HepG2 (cell line): ENCODE data around the gene ACTR1A. TPM values are rescaled to one million over a fixed set of nuclear protein-coding genes. Genes with fewer than 3 reads are reported as not detected.

Experiments used
- ATAC-seq: fragments of 200-7000 bp; cut with Tn5 transposase; 3 replicates; pipeline ENCODE4 v1.9.1; 2020; ENCODE audit warnings: mild to moderate bottlenecking, moderate library complexity
- BruUV-seq: library from RNA; stranded (reverse); fragments of 400-500 nt; replicated peaks from 2 replicates; lab custom pipeline; 2021; lab: Mats Ljungman, UMichigan
- CTCF ChIA-PET: fragments of 300-600 bp; formaldehyde crosslinking; extraction: SDS; loops from one replicate; lab custom pipeline; 2021; ENCODE audit warnings: low total read pairs, inconsistent platforms, low intra/inter-chr PET ratio; lab: Yijun Ruan, JAX
- POLR2A ChIA-PET: fragments of 350-600 bp; sonication (Branson Sonifier 250); formaldehyde crosslinking; loops from one replicate; lab custom pipeline; 2020; ENCODE audit warnings: antibody characterized with exemption, inconsistent platforms; lab: Yijun Ruan, JAX
- DNase-seq: peaks from one replicate; pipeline ENCODE4 v3.0.0-alpha.2; 2015; ENCODE audit warnings: low spot score
- FAIRE-seq: peaks from 3 replicates; lab custom pipeline; 2011; peaks lifted over from hg19 to GRCh38; lab: Jason Lieb, UNC
- H2AFZ ChIP-seq: one replicate; pipeline ENCODE4 v1.6.1; 2011; ENCODE audit warnings: low read length, inconsistent platforms
- H3K27ac ChIP-seq: fragments of 300-600 bp; 3 replicates; pipeline ENCODE4 v1.8.0; 2011; ENCODE audit warnings: mixed run types, mild to moderate bottlenecking, mixed read lengths, low read length, inconsistent platforms; ENCODE audit not compliant: insufficient read depth; ENCODE audit errors: extremely low read length
- H3K27me3 ChIP-seq, 2 experiments: fragments of 200-600 bp in 1 of 2; 2 replicates in 1 of 2; 3 replicates in 1 of 2; pipeline versions ENCODE4 v1.6.0 to v1.8.0; 2011; ENCODE audit warnings: low read length in 2 of 2, mild to moderate bottlenecking in 2 of 2, moderate library complexity in 2 of 2, inconsistent platforms in 1 of 2; ENCODE audit not compliant: insufficient read depth in 2 of 2, control insufficient read depth in 1 of 2
- H3K36me3 ChIP-seq, 2 experiments: fragments of 200-600 bp in 1 of 2; replicated peaks in 1 of 2; 2 replicates in 1 of 2; 3 replicates in 1 of 2; pipeline versions ENCODE4 v1.5.1 to v1.8.0; 2011; ENCODE audit warnings: low read length in 2 of 2, inconsistent platforms in 1 of 2; ENCODE audit not compliant: insufficient read depth in 2 of 2, control insufficient read depth in 1 of 2
- H3K4me1 ChIP-seq: 2 replicates; pipeline ENCODE4 v1.5.1; 2012; ENCODE audit warnings: low read length, inconsistent platforms; ENCODE audit not compliant: insufficient read depth
- H3K4me2 ChIP-seq: 2 replicates; pipeline ENCODE4 v1.6.0; 2011; ENCODE audit warnings: low read depth, low read length, inconsistent platforms
- H3K4me3 ChIP-seq, 3 experiments: fragments of 200-600 bp in 1 of 3; sonication (generic), shearing (Covaris generic) in 1 of 3; replicated peaks in 1 of 3; 2 replicates each; pipeline ENCODE4 v1.5.1; 2011 to 2016; ENCODE audit warnings: low read length in 3 of 3, inconsistent platforms in 2 of 3, low read depth in 2 of 3, mild to moderate bottlenecking in 2 of 3, control low read depth in 1 of 3, mixed read lengths in 1 of 3; ENCODE audit not compliant: insufficient read depth in 1 of 3
- H3K79me2 ChIP-seq: one replicate; pipeline ENCODE4 v1.6.1; 2011; ENCODE audit warnings: low read length, inconsistent platforms; ENCODE audit not compliant: insufficient read depth
- H3K9ac ChIP-seq: 2 replicates; pipeline ENCODE4 v1.6.0; 2011; ENCODE audit warnings: mild to moderate bottlenecking, low read depth, low read length, inconsistent platforms; ENCODE audit not compliant: insufficient read depth
- H3K9me3 ChIP-seq: 2 replicates; pipeline ENCODE4 v1.5.1; 2012; ENCODE audit warnings: mild to moderate bottlenecking, low read length
- H4K20me1 ChIP-seq: 2 replicates; pipeline ENCODE4 v1.6.0; 2011; ENCODE audit warnings: inconsistent platforms, mild to moderate bottlenecking, low read length, moderate library complexity; ENCODE audit not compliant: insufficient read depth
- FOXC1 ChIP-seq: sonication (generic); formaldehyde crosslinking; IDR thresholded peaks from 2 replicates; pipeline ENCODE4 v1.8.0; 2022; ENCODE audit warnings: mild to moderate bottlenecking, missing genetic modification reagents, borderline replicate concordance
- JUNB ChIP-seq: sonication (generic); formaldehyde crosslinking; IDR thresholded peaks from 2 replicates; pipeline ENCODE4 v1.8.0; 2022; ENCODE audit warnings: missing genetic modification reagents, mild to moderate bottlenecking, borderline replicate concordance
- KMT2A ChIP-seq: sonication (generic); formaldehyde crosslinking; IDR thresholded peaks from 2 replicates; pipeline ENCODE4 v1.4.0; 2020; ENCODE audit warnings: missing genetic modification reagents
- MEIS1 ChIP-seq: sonication (generic); formaldehyde crosslinking; IDR thresholded peaks from 2 replicates; pipeline ENCODE4 v1.9.0; 2021; ENCODE audit warnings: mild to moderate bottlenecking, missing genetic modification reagents, moderate library complexity, borderline replicate concordance
- NPAS2 ChIP-seq: sonication (generic); formaldehyde crosslinking; IDR thresholded peaks from 2 replicates; pipeline ENCODE4 v1.8.0; 2022; ENCODE audit warnings: mild to moderate bottlenecking, missing genetic modification reagents, borderline replicate concordance
- SALL1 ChIP-seq: sonication (generic); formaldehyde crosslinking; IDR thresholded peaks from 2 replicates; pipeline ENCODE4 v1.8.0; 2022; ENCODE audit warnings: mild to moderate bottlenecking, missing genetic modification reagents
- SUZ12 ChIP-seq: fragments of 150-350 bp; IDR thresholded peaks from 2 replicates; pipeline ENCODE4 v1.6.1; 2014; ENCODE audit warnings: low read depth, low read length
- TGIF2 ChIP-seq: IDR thresholded peaks from 2 replicates; pipeline ENCODE4 v1.6.1; 2016; ENCODE audit warnings: control low read depth, missing compliant biosample characterization
- WIZ ChIP-seq: sonication (generic); formaldehyde crosslinking; IDR thresholded peaks from 2 replicates; pipeline ENCODE4 v1.5.1; 2020; ENCODE audit warnings: mild to moderate bottlenecking, missing genetic modification reagents
- ZBTB21 ChIP-seq: sonication (generic); formaldehyde crosslinking; IDR thresholded peaks from 2 replicates; pipeline ENCODE4 v1.4.0; 2020; ENCODE audit warnings: missing genetic modification reagents
- ZEB1 ChIP-seq: IDR thresholded peaks from 2 replicates; pipeline ENCODE4 v1.6.1; 2012; ENCODE audit warnings: mild to moderate bottlenecking, low read depth, inconsistent platforms; ENCODE audit not compliant: insufficient replicate concordance
- ZNF703 ChIP-seq: sonication (generic); formaldehyde crosslinking; IDR thresholded peaks from 2 replicates; pipeline ENCODE4 v1.5.1; 2020; ENCODE audit warnings: missing genetic modification reagents, mild to moderate bottlenecking, moderate library complexity, borderline replicate concordance
- ZNF720 ChIP-seq: sonication (generic); formaldehyde crosslinking; IDR thresholded peaks from 2 replicates; pipeline ENCODE4 v1.4.0; 2020; ENCODE audit warnings: missing genetic modification reagents
- ZSCAN22 ChIP-seq: sonication (generic); formaldehyde crosslinking; IDR thresholded peaks from 2 replicates; pipeline ENCODE4 v1.4.0; 2020; ENCODE audit warnings: mild to moderate bottlenecking, missing genetic modification reagents
- WGBS: methylation state at CpG from one replicate; pipeline ENCODE4 v1.1.6; 2017; ENCODE audit warnings: low lambda C conversion rate; 5-methylcytosine and 5-hydroxymethylcytosine counted together
- in situ Hi-C: cut with HindIII; loops from 2 replicates; pipeline ENCODE4 v1.10.0; 2017; ENCODE audit warnings: low pct_unique_long_range_greater_than_20kb; ENCODE audit not compliant: extremely low pct_ligation_motif_present
- intact Hi-C: fragments of 100-400 bp; cut with micrococcal nuclease; formaldehyde crosslinking; loops from one replicate; pipeline ENCODE4 v1.10.0; 2022; ENCODE audit not compliant: unreplicated experiment
- polyA plus RNA-seq, 8 experiments: library from polyadenylated mRNA; depleted of rRNA in 3 of 8; stranded (reverse) in 7 of 8; unstranded in 1 of 8; fragments of >200 nt; fragmentation: Illumina TruSeq in 4 of 8; extraction: Trizol in 4 of 8; gene quantifications; 2 replicates each; pipeline versions ENCODE4 v1.2.1 to v1.2.3, GENCODE V29; 2011 to 2016; ENCODE audit warnings: low read depth in 4 of 8, missing spikeins in 1 of 8, mixed read lengths in 1 of 8; ENCODE audit not compliant: insufficient read depth in 1 of 8
- total RNA-seq, 5 experiments: library from RNA; depleted of rRNA; stranded (reverse); fragments of >200 nt; fragmentation: Illumina TruSeq; extraction: Trizol; gene quantifications; 2 replicates each; pipeline ENCODE4 v1.2.3, GENCODE V29; 2016; ENCODE audit warnings: low read depth in 1 of 5
- TF ChIP-seq, protein P1 (sequence below): sonication (generic); formaldehyde crosslinking; IDR thresholded peaks from 2 replicates; pipeline ENCODE4 v1.4.0; 2020; ENCODE audit warnings: missing genetic modification reagents, borderline replicate concordance
- TF ChIP-seq, protein P2 (sequence below): sonication (generic); formaldehyde crosslinking; IDR thresholded peaks from 2 replicates; pipeline ENCODE4 v1.8.0; 2022; ENCODE audit warnings: mild to moderate bottlenecking, missing genetic modification reagents, borderline replicate concordance
- TF ChIP-seq, protein P3 (sequence below): sonication (generic); formaldehyde crosslinking; IDR thresholded peaks from 2 replicates; pipeline ENCODE4 v1.4.0; 2020; ENCODE audit warnings: missing genetic modification reagents

ACTR1A gene
- total and polyA plus RNA-seq, 2 of the 13 experiments (the other 11 are each of a cell fraction or from before 2014, with no cell fraction given): 59.6 to 62.8 TPM

DNA sequence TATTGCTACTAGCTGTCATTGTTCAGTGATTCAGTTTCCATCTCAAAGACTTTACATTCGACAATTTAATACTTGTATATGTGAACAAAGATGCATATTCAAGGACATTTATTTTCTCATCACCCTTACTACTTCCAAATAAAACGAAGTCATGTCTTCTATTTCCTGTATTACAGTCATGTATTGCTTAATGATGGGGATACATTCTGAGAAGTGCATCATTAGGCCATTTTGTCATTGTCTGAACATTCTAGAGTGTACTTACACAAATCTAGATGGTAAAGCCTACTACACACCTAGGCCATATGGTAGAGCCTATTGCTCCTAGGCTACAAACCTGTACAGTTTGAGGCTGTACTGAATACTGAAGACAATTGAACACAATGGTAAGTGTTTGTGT lies 57.7 kb downstream of the ACTR1A start:
- FAIRE-seq: no peak
- CTCF ChIA-PET: no interaction called here

More for the DNA sequence above, 57.7 kb downstream of the ACTR1A start:
- intact Hi-C loops: no loop called here
- POLR2A ChIA-PET: interaction anchor here (0.7 kb wide), 1 partner anchor 12 kb away, joined by 4 read pairs; no protein-coding TSS in a partner anchor
- Histone ChIP-seq H2AFZ (no peak overlapping the region), H3K27ac (no peak overlapping the region), H3K4me2 (no peak overlapping the region), H3K9me3 (no peaks in the 10 kb centered on the region), H3K4me1 (peaks cover 33% of the 10 kb centered on the region), H3K36me3 (no peaks in the 10 kb centered on the region), H3K4me3 (no peak overlapping the region), H3K27me3 (no peaks in the 10 kb centered on the region; a peak in 1 of 5 replicates), H4K20me1 (no peaks in the 10 kb centered on the region), H3K79me2 (no peaks in the 10 kb centered on the region), H3K9ac (no peak overlapping the region)
- 5% methylated on average over 2 of the region's 2 CpGs for WGBS
- TF ChIP-seq SALL1 (CRISPR knock-in tag) (no peak), ZBTB21 (no peak), ZNF720 (CRISPR knock-in tag) (no peak), FOXC1 (CRISPR knock-in tag) (no peak), ZNF703 (CRISPR knock-in tag) (no peak), TGIF2 (no peak), WIZ (no peak), KMT2A (CRISPR knock-in tag) (no peak), MEIS1 (CRISPR knock-in tag) (no peak), SUZ12 (no peak), ZEB1 (no peak), JUNB (CRISPR knock-in tag) (no peak), ZSCAN22 (no peak), NPAS2 (CRISPR knock-in tag) (no peak)
- TF ChIP-seq, protein P1, sequence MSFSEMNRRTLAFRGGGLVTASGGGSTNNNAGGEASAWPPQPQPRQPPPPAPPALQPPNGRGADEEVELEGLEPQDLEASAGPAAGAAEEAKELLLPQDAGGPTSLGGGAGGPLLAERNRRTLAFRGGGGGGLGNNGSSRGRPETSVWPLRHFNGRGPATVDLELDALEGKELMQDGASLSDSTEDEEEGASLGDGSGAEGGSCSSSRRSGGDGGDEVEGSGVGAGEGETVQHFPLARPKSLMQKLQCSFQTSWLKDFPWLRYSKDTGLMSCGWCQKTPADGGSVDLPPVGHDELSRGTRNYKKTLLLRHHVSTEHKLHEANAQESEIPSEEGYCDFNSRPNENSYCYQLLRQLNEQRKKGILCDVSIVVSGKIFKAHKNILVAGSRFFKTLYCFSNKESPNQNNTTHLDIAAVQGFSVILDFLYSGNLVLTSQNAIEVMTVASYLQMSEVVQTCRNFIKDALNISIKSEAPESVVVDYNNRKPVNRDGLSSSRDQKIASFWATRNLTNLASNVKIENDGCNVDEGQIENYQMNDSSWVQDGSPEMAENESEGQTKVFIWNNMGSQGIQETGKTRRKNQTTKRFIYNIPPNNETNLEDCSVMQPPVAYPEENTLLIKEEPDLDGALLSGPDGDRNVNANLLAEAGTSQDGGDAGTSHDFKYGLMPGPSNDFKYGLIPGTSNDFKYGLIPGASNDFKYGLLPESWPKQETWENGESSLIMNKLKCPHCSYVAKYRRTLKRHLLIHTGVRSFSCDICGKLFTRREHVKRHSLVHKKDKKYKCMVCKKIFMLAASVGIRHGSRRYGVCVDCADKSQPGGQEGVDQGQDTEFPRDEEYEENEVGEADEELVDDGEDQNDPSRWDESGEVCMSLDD (CRISPR knock-in tag): no peak
- TF ChIP-seq, protein P2, sequence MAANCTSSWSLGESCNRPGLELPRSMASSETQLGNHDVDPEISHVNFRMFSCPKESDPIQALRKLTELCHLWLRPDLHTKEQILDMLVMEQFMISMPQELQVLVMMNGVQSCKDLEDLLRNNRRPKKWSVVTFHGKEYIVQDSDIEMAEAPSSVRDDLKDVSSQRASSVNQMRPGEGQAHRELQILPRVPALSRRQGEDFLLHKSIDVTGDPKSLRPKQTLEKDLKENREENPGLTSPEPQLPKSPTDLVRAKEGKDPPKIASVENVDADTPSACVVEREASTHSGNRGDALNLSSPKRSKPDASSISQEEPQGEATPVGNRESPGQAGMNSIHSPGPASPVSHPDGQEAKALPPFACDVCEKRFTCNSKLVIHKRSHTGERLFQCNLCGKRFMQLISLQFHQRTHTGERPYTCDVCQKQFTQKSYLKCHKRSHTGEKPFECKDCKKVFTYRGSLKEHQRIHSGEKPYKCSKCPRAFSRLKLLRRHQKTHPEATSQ: no peak
- TF ChIP-seq, protein P3, sequence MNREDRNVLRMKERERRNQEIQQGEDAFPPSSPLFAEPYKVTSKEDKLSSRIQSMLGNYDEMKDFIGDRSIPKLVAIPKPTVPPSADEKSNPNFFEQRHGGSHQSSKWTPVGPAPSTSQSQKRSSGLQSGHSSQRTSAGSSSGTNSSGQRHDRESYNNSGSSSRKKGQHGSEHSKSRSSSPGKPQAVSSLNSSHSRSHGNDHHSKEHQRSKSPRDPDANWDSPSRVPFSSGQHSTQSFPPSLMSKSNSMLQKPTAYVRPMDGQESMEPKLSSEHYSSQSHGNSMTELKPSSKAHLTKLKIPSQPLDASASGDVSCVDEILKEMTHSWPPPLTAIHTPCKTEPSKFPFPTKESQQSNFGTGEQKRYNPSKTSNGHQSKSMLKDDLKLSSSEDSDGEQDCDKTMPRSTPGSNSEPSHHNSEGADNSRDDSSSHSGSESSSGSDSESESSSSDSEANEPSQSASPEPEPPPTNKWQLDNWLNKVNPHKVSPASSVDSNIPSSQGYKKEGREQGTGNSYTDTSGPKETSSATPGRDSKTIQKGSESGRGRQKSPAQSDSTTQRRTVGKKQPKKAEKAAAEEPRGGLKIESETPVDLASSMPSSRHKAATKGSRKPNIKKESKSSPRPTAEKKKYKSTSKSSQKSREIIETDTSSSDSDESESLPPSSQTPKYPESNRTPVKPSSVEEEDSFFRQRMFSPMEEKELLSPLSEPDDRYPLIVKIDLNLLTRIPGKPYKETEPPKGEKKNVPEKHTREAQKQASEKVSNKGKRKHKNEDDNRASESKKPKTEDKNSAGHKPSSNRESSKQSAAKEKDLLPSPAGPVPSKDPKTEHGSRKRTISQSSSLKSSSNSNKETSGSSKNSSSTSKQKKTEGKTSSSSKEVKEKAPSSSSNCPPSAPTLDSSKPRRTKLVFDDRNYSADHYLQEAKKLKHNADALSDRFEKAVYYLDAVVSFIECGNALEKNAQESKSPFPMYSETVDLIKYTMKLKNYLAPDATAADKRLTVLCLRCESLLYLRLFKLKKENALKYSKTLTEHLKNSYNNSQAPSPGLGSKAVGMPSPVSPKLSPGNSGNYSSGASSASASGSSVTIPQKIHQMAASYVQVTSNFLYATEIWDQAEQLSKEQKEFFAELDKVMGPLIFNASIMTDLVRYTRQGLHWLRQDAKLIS (CRISPR knock-in tag): no peak
- no TSS peak for BruUV-seq
- no peak for DNase-seq
- ATAC-seq: no peak
- in situ Hi-C loops: no loop called here
